Measurements from ENCODE around the gene PRC1. TPM values are rescaled to one million over a fixed set of nuclear protein-coding genes. Genes with fewer than 3 reads are reported as not detected.

The PRC1 gene
- total and polyA plus RNA-seq, 2 experiments from 2014 or later, result 64.1 to 74.5 TPM

GRCh38 chr15:90918034-90918788 lies 76.1 kb downstream of the PRC1 start:
- Histone ChIP-seq H3K27me3 (replicated peaks; ENCODE audit: insufficient read depth) (no peaks in the 10 kb centered on the region), H3K4me1 (ENCODE audit: insufficient read depth) (no peaks in the 10 kb centered on the region), H3K9me2 (ENCODE audit: insufficient read depth) (no peaks in the 10 kb centered on the region), H3K4me3 (no peak overlapping the region), H3K9ac (no peak overlapping the region), H3K27ac (no peak overlapping the region), H3K9me3 (ENCODE audit: low read depth) (no peaks in the 10 kb centered on the region), H3K4me2 (ENCODE audit: unreplicated experiment) (no peak overlapping the region), H3F3A (ENCODE audit: insufficient read depth) (no peaks in the 10 kb centered on the region), H2AFZ (no peak overlapping the region), H3K79me2 (ENCODE audit: insufficient read depth) (no peaks in the 10 kb centered on the region), H4K20me1 (ENCODE audit: insufficient read depth) (no peaks in the 10 kb centered on the region), H3K36me3 (ENCODE audit: low read depth) (no peaks in the 10 kb centered on the region)
- TF ChIP-seq EZH2phosphoT487 (IDR thresholded peaks at IDR 0.05; ENCODE audit: insufficient read depth, low read depth), result no peak
- no peak for TF ChIP-seq EZH2 (IDR thresholded peaks at IDR 0.05; ENCODE audit: insufficient read depth, poor library complexity, severe bottlenecking)
- 94 to 99% methylated on average over 23 of the region's 23 CpGs for WGBS, 2 experiments (ENCODE audit: low coverage in 1 of 2, low lambda C conversion rate in 2 of 2, missing lambda C conversion rate in 2 of 2)
- in situ Hi-C loops (cut with MboI), result no loop called here
- DNase-seq, result no peak

GRCh38 chr15:90917569-90917968 lies 76.8 kb downstream of the PRC1 start:
- Histone ChIP-seq H3K4me2 (ENCODE audit: unreplicated experiment) (no peak overlapping the region), H3K4me3 (no peak overlapping the region), H3K9me3 (ENCODE audit: low read depth) (no peaks in the 10 kb centered on the region), H4K20me1 (ENCODE audit: insufficient read depth) (no peaks in the 10 kb centered on the region), H3K27ac (no peak overlapping the region), H3K79me2 (ENCODE audit: insufficient read depth) (no peaks in the 10 kb centered on the region), H3K9ac (no peak overlapping the region), H3F3A (ENCODE audit: insufficient read depth) (no peaks in the 10 kb centered on the region), H3K36me3 (ENCODE audit: low read depth) (no peaks in the 10 kb centered on the region), H2AFZ (no peak overlapping the region), H3K27me3 (replicated peaks; ENCODE audit: insufficient read depth) (no peaks in the 10 kb centered on the region), H3K9me2 (ENCODE audit: insufficient read depth) (no peaks in the 10 kb centered on the region), H3K4me1 (ENCODE audit: insufficient read depth) (no peaks in the 10 kb centered on the region)
- no peak for DNase-seq
- in situ Hi-C loops (cut with MboI), result no loop called here
- TF ChIP-seq EZH2phosphoT487 (IDR thresholded peaks at IDR 0.05; ENCODE audit: insufficient read depth, low read depth) (no peak), EZH2 (IDR thresholded peaks at IDR 0.05; ENCODE audit: insufficient read depth, poor library complexity, severe bottlenecking) (no peak)
- 90 to 93% methylated on average over 12 of the region's 12 CpGs for WGBS, 2 experiments (ENCODE audit: low coverage in 1 of 2, low lambda C conversion rate in 2 of 2, missing lambda C conversion rate in 2 of 2)

- TF ChIP-seq EZH2 (IDR thresholded peaks at IDR 0.05; ENCODE audit: insufficient read depth, poor library complexity, severe bottlenecking), result no peak
- no peak for TF ChIP-seq EZH2phosphoT487 (IDR thresholded peaks at IDR 0.05; ENCODE audit: insufficient read depth, low read depth)
- Histone ChIP-seq H3K9me2 (ENCODE audit: insufficient read depth) (no peaks in the 10 kb centered on the region), H3K9me3 (ENCODE audit: low read depth) (no peaks in the 10 kb centered on the region), H3K4me3 (no peak overlapping the region), H4K20me1 (ENCODE audit: insufficient read depth) (no peaks in the 10 kb centered on the region), H3K36me3 (ENCODE audit: low read depth) (no peaks in the 10 kb centered on the region), H3F3A (ENCODE audit: insufficient read depth) (no peaks in the 10 kb centered on the region), H3K4me2 (ENCODE audit: unreplicated experiment) (no peak overlapping the region), H3K4me1 (ENCODE audit: insufficient read depth) (no peaks in the 10 kb centered on the region), H3K79me2 (ENCODE audit: insufficient read depth) (no peaks in the 10 kb centered on the region), H3K9ac (no peak overlapping the region), H2AFZ (no peak overlapping the region), H3K27ac (no peak overlapping the region), H3K27me3 (replicated peaks; ENCODE audit: insufficient read depth) (no peaks in the 10 kb centered on the region)
- DNase-seq, result no peak
- in situ Hi-C loops (cut with MboI), result no loop called here
- 90 to 94% methylated on average over 11 of the region's 11 CpGs for WGBS, 2 experiments (ENCODE audit: low coverage in 1 of 2, low lambda C conversion rate in 2 of 2, missing lambda C conversion rate in 2 of 2)
These were observed 77.9 kb downstream of the PRC1 start for GRCh38 chr15:90916461-90916860.

Small RNA genes lying within 50 kb of the gene (small RNA-seq; reads per million reads assigned to genes)
- gene RF00019 (ENCODE audit: low read depth, low replicate concordance), result not detected

Other genes starting within 250 kb of the PRC1 start
- gene FURIN, start 125.9 kb downstream of the PRC1 start, total RNA-seq (2014; rRNA removed; shearing (Covaris generic)), result 48.1 and 50.8 TPM in 2 replicates
- gene FURIN, start 125.9 kb downstream of the PRC1 start, polyA plus RNA-seq (2016; fragmentation: Nextera tagmentation; extraction: Ambion mirVana), result 13.0 and 13.9 TPM in 2 replicates
- 3.5 and 7.5 TPM in 2 replicates for gene FES, start 110.0 kb downstream of the PRC1 start, total RNA-seq (2014; rRNA removed; shearing (Covaris generic))
- 3.5 and 3.6 TPM in 2 replicates for gene FES, start 110.0 kb downstream of the PRC1 start, polyA plus RNA-seq (2016; fragmentation: Nextera tagmentation; extraction: Ambion mirVana)
- 5.9 and 7.7 TPM in 2 replicates for gene MAN2A2, start 91.2 kb downstream of the PRC1 start, total RNA-seq (2014; rRNA removed; shearing (Covaris generic))
- 4.3 and 5.1 TPM in 2 replicates for gene MAN2A2, start 91.2 kb downstream of the PRC1 start, polyA plus RNA-seq (2016; fragmentation: Nextera tagmentation; extraction: Ambion mirVana)
- gene HDDC3, start 62.0 kb downstream of the PRC1 start, total RNA-seq (2014; rRNA removed; shearing (Covaris generic)), result 9.7 and 17.3 TPM in 2 replicates
- 11.1 and 13.5 TPM in 2 replicates for gene HDDC3, start 62.0 kb downstream of the PRC1 start, polyA plus RNA-seq (2016; fragmentation: Nextera tagmentation; extraction: Ambion mirVana)
- 58.8 and 75.8 TPM in 2 replicates for gene UNC45A, start 59.2 kb downstream of the PRC1 start, total RNA-seq (2014; rRNA removed; shearing (Covaris generic))
- gene UNC45A, start 59.2 kb downstream of the PRC1 start, polyA plus RNA-seq (2016; fragmentation: Nextera tagmentation; extraction: Ambion mirVana), result 58.6 and 59.7 TPM in 2 replicates
- gene RCCD1, start 39.7 kb downstream of the PRC1 start, total RNA-seq (2014; rRNA removed; shearing (Covaris generic)), result 13.0 and 19.0 TPM in 2 replicates
- 9.8 and 10.2 TPM in 2 replicates for gene RCCD1, start 39.7 kb downstream of the PRC1 start, polyA plus RNA-seq (2016; fragmentation: Nextera tagmentation; extraction: Ambion mirVana)
- gene VPS33B, start 28.1 kb upstream of the PRC1 start, total RNA-seq (2014; rRNA removed; shearing (Covaris generic)), result 7.0 and 8.7 TPM in 2 replicates
- 9.1 and 10.2 TPM in 2 replicates for gene VPS33B, start 28.1 kb upstream of the PRC1 start, polyA plus RNA-seq (2016; fragmentation: Nextera tagmentation; extraction: Ambion mirVana)
- not detected in 2 replicates for gene SV2B, start 105.7 kb upstream of the PRC1 start, total RNA-seq (2014; rRNA removed; shearing (Covaris generic))
- not detected in 2 replicates for gene SV2B, start 105.7 kb upstream of the PRC1 start, polyA plus RNA-seq (2016; fragmentation: Nextera tagmentation; extraction: Ambion mirVana)